Astrocyte (in vitro differentiated cells and primary cell): ENCODE measurements around the gene MMP17.

Experiments
- CTCF ChIP-seq: IDR thresholded peaks from 2 replicates; pipeline ENCODE4 v1.5.1; 2011; ENCODE audit warnings: low read depth, mild to moderate bottlenecking, inconsistent platforms, low read length, moderate library complexity; ENCODE audit not compliant: insufficient read depth
- EZH2 ChIP-seq: IDR thresholded peaks from 2 replicates; pipeline ENCODE4 v1.6.1; 2012; ENCODE audit warnings: mild to moderate bottlenecking, low read length, inconsistent platforms; ENCODE audit not compliant: insufficient read depth

- no peak for TF ChIP-seq CTCF
- no peak for TF ChIP-seq EZH2
These were observed 21.5 kb upstream of the MMP17 start for GRCh38 chr12:131806674-131807073.
